GM06990 (cell line): Measurements from ENCODE around the gene TTC19.

Experiments used
- DNase-seq: peaks from one replicate; pipeline ENCODE4 v3.0.0-alpha.2; 2011; ENCODE audit not compliant: insufficient read length; ENCODE audit errors: extremely low read depth
- H3K27me3 ChIP-seq: replicated peaks from 2 replicates; pipeline ENCODE4 v1.6.0; 2011; ENCODE audit warnings: low read length; ENCODE audit not compliant: control insufficient read depth, insufficient read depth
- H3K36me3 ChIP-seq: 2 replicates; pipeline ENCODE4 v1.5.1; 2011; ENCODE audit warnings: low read length; ENCODE audit not compliant: control insufficient read depth, insufficient read depth
- H3K4me3 ChIP-seq: replicated peaks from 2 replicates; pipeline ENCODE4 v1.5.1; 2011; ENCODE audit warnings: low read depth, mild to moderate bottlenecking, control low read depth, low read length
- CTCF ChIP-seq: IDR thresholded peaks from 2 replicates; pipeline ENCODE4 v1.5.1; 2011; ENCODE audit warnings: low read length, control low read depth, mild to moderate bottlenecking, inconsistent platforms; ENCODE audit not compliant: insufficient read depth, poor library complexity, severe bottlenecking

Gene TTC19

GRCh38 chr17:16003841-16004240 lies 4.2 kb downstream of the TTC19 start:
- H3K27me3 ChIP-seq, result no peaks in the 10 kb centered on the region
- no peak overlapping the region for H3K4me3 ChIP-seq
- DNase-seq, result no peak
- TF ChIP-seq CTCF, result no peak
- H3K36me3 ChIP-seq, result peaks cover 13% of the 10 kb centered on the region

- TF ChIP-seq CTCF, result no peak
- H3K36me3 ChIP-seq, result peaks cover 13% of the 10 kb centered on the region
Observed at GRCh38 chr17:16005636-16006035, 6.0 kb downstream of the TTC19 start.

GRCh38 chr17:16007439-16007838 lies 7.8 kb downstream of the TTC19 start:
- H3K36me3 ChIP-seq, result peaks cover 13% of the 10 kb centered on the region
- H3K27me3 ChIP-seq, result no peaks in the 10 kb centered on the region
- DNase-seq, result no peak
- TF ChIP-seq CTCF, result no peak
- H3K4me3 ChIP-seq, result no peak overlapping the region

More at GRCh38 chr17:16005636-16006035, 6.0 kb downstream of the TTC19 start:
- H3K4me3 ChIP-seq, result no peak overlapping the region
- H3K27me3 ChIP-seq, result no peaks in the 10 kb centered on the region
- DNase-seq, result no peak

GRCh38 chr17:16013943-16014407 lies 14.4 kb downstream of the TTC19 start:
- no peak for TF ChIP-seq CTCF
- Histone ChIP-seq H3K36me3 (peaks cover 2% of the 10 kb centered on the region; the same call in 1 of the 2 replicates), H3K4me3 (no peak overlapping the region)

GRCh38 chr17:16019347-16019746 lies 19.7 kb downstream of the TTC19 start:
- no peak for TF ChIP-seq CTCF
- Histone ChIP-seq H3K27me3 (no peaks in the 10 kb centered on the region), H3K36me3 (peaks cover 4% of the 10 kb centered on the region), H3K4me3 (no peak overlapping the region)
- no peak for DNase-seq

More at GRCh38 chr17:16013943-16014407, 14.4 kb downstream of the TTC19 start:
- H3K27me3 ChIP-seq, result no peaks in the 10 kb centered on the region
- no peak for DNase-seq

GRCh38 chr17:16023881-16024280 lies 24.3 kb downstream of the TTC19 start:
- no peak for DNase-seq
- no peaks in the 10 kb centered on the region for H3K27me3 ChIP-seq
- peaks cover 20% of the 10 kb centered on the region for H3K36me3 ChIP-seq
- no peak overlapping the region for H3K4me3 ChIP-seq
- no peak for TF ChIP-seq CTCF
